Uterus (tissue), 4 donors: ENCODE measurements around the gene PDCD1LG2. TPM values are rescaled to one million over a fixed set of nuclear protein-coding genes. Genes with fewer than 3 reads are reported as not detected.

ENCODE experiments used
- DNase-seq, 2 donors: peaks; one replicate each; pipeline ENCODE4 v3.0.0-alpha.2; 2019 to 2020
- H3K27ac ChIP-seq, 2 donors: fragments of 200-600 bp; sonication (generic); 1 replicate in 1 of 2; 2 replicates in 1 of 2; pipeline ENCODE4 v1.5.1; 2016 to 2018
- H3K27me3 ChIP-seq, 2 donors: fragments of 200-600 bp; sonication (generic); one replicate each; pipeline ENCODE4 v1.5.1; 2018 to 2019; ENCODE audit warnings: control low read depth in 1 of 2
- H3K36me3 ChIP-seq, 2 donors: fragments of 200-600 bp; sonication (generic); one replicate each; pipeline ENCODE4 v1.5.1; 2019; ENCODE audit warnings: control low read depth in 1 of 2
- H3K4me1 ChIP-seq, 2 donors: fragments of 200-600 bp; sonication (generic); one replicate each; pipeline ENCODE4 v1.5.1; 2018 to 2019; ENCODE audit warnings: control low read depth in 1 of 2
- H3K4me3 ChIP-seq, 2 donors: fragments of 200-600 bp; sonication (generic); 1 replicate in 1 of 2; 2 replicates in 1 of 2; pipeline ENCODE4 v1.5.1; 2018 to 2019; ENCODE audit warnings: mild to moderate bottlenecking in 1 of 2
- H3K9me3 ChIP-seq, 2 donors: fragments of 200-600 bp; sonication (generic); one replicate each; pipeline ENCODE4 v1.5.1; 2019; ENCODE audit warnings: control low read depth in 1 of 2
- POLR2A ChIP-seq, 2 donors: fragments of 450-650 bp; IDR thresholded peaks; one replicate each; pipeline ENCODE4 v1.6.1; 2016; ENCODE audit warnings: antibody characterized with exemption in 2 of 2, mild to moderate bottlenecking in 1 of 2, moderate library complexity in 1 of 2
- intact Hi-C: fragments of 100-400 bp; cut with DNase I; formaldehyde crosslinking; loops from one replicate; pipeline ENCODE4 v1.15.1; 2023; ENCODE audit warnings: low total_unique reads
- total RNA-seq, 4 donors: library from RNA; depleted of rRNA in 3 of 4; stranded (reverse); fragments of >200 nt in 3 of 4; gene quantifications; one replicate each; pipeline versions ENCODE4 v1.1.0 to v1.2.4, GENCODE V29; 2014 to 2023
- TF ChIP-seq, protein P1 (sequence below), 4 experiments: fragments of 200-600 bp in 2 of 4; fragments of 450-650 bp in 2 of 4; sonication (generic) in 2 of 4; IDR thresholded peaks; one replicate each; pipeline ENCODE4 v1.5.1; 2016 to 2019; ENCODE audit warnings: antibody characterized with exemption in 4 of 4, mild to moderate bottlenecking in 2 of 4, moderate library complexity in 1 of 4
- donor health status: DM: yes; HTN: yes; CAD: no.

PDCD1LG2 gene
- total RNA-seq, 4 donors from 2014 or later = 0.77 to 5.0 (median 1.6) TPM

DNA sequence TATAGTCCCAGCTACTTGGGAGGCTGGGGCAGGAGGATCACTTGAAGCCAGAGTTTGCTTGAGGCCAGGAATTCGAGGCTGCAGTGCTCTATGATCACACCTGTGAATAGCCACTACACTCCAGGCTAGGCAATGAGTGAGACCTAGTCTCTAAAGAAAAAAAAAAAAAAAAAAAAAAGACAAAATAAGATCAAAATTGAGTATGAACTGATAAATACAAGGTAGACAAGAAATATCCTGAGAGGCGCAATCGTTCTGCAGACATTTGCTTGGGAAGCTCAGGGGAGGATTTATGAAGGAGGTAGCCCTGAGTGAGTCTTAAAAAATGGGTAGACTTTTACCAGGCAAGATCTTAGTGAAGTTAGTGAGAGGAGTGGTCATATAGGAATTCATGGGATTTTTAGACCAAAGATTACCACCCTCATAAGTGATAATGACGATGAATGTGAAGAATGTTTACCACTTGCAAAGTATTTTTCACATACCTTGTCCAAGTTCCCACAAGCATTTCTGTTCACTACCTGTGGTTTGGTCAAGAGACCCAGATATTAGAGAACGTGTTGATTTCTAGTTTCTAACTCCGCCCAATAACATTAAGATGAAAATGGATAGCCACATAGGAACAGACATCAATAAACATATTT is 4.4 kb downstream of the PDCD1LG2 start:
- Histone ChIP-seq H3K9me3 (no peaks in the 10 kb centered on the region), H3K4me3 (no peak overlapping the region), H3K4me1 (no peaks in the 10 kb centered on the region), H3K36me3 (no peaks in the 10 kb centered on the region), H3K27me3 (no peaks in the 10 kb centered on the region), H3K27ac (no peak overlapping the region)
- no peak for DNase-seq
- no peak for TF ChIP-seq POLR2A (IDR thresholded peaks at IDR 0.05)
- TF ChIP-seq, protein P1, sequence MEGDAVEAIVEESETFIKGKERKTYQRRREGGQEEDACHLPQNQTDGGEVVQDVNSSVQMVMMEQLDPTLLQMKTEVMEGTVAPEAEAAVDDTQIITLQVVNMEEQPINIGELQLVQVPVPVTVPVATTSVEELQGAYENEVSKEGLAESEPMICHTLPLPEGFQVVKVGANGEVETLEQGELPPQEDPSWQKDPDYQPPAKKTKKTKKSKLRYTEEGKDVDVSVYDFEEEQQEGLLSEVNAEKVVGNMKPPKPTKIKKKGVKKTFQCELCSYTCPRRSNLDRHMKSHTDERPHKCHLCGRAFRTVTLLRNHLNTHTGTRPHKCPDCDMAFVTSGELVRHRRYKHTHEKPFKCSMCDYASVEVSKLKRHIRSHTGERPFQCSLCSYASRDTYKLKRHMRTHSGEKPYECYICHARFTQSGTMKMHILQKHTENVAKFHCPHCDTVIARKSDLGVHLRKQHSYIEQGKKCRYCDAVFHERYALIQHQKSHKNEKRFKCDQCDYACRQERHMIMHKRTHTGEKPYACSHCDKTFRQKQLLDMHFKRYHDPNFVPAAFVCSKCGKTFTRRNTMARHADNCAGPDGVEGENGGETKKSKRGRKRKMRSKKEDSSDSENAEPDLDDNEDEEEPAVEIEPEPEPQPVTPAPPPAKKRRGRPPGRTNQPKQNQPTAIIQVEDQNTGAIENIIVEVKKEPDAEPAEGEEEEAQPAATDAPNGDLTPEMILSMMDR (IDR thresholded peaks at IDR 0.05) = no peak
- intact Hi-C loops = no loop called here

DNA sequence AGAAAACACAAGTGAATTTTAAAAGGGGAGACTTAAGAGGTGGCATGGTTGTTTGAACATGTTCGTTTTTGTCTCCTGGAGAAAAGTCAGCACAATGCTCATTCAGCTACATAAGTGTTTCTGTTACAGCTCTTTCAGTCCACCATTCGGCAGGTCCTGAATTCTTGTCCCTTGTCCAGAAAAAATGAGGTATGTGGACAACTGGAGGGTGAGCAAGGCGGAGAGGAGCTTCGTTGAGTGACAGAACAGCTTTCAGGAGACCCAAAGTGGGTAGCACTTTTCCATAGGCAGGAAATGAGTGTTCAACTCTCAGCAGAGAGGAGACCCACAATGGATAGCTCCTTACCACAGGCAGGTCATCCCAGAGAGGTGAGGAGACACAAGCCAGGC is 4.9 kb downstream of the PDCD1LG2 start:
- intact Hi-C loops = no loop called here
- Histone ChIP-seq H3K36me3 (no peaks in the 10 kb centered on the region), H3K4me3 (no peak overlapping the region), H3K4me1 (no peaks in the 10 kb centered on the region), H3K9me3 (no peaks in the 10 kb centered on the region), H3K27me3 (no peaks in the 10 kb centered on the region), H3K27ac (no peak overlapping the region)
- no peak for DNase-seq
- TF ChIP-seq, protein P1 (IDR thresholded peaks at IDR 0.05) = no peak
- no peak for TF ChIP-seq POLR2A (IDR thresholded peaks at IDR 0.05)

DNA sequence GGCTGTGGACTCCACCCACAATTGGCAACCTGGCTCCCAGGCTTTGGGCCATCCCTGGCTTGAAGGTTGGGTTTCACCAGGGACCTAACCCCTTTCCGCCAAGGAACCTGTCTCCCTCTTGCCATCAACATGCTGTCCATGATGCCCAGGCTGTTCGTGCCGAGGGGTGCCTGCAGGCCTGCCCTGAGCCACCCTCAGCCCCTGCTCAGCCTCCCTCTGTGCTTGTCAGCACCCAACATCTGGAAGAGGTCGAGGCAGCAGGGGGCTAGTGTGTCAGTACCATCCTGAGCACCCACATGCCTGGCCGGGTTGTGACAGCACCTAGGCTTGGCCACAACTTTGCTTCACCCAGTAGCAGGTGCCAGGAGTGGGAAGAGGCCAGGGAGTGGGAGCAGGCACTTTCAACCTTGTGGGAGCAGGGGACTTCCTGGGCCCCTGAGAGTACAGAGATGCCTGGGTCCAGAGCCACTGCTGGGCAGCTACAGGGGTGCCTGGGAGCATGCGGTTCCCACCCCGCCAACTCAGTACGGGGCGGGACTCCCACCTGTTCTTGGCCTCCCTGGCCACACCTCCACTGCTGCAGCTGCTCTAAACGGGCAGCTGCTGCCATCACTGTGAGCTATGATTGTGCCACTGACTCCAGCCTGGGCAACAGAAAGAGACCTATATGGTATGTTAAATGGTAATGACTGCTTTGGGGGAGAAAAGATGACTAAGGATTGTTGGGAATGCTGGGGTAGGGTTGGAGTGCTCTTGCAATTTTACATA is 6.3 kb downstream of the PDCD1LG2 start:
- Histone ChIP-seq H3K4me1 (no peaks in the 10 kb centered on the region), H3K27ac (no peak overlapping the region), H3K27me3 (no peaks in the 10 kb centered on the region), H3K9me3 (no peaks in the 10 kb centered on the region), H3K4me3 (no peak overlapping the region), H3K36me3 (no peaks in the 10 kb centered on the region)
- TF ChIP-seq, protein P1 (IDR thresholded peaks at IDR 0.05) = no peak
- TF ChIP-seq POLR2A (IDR thresholded peaks at IDR 0.05) = no peak
- intact Hi-C loops = no loop called here
- no peak for DNase-seq

DNA sequence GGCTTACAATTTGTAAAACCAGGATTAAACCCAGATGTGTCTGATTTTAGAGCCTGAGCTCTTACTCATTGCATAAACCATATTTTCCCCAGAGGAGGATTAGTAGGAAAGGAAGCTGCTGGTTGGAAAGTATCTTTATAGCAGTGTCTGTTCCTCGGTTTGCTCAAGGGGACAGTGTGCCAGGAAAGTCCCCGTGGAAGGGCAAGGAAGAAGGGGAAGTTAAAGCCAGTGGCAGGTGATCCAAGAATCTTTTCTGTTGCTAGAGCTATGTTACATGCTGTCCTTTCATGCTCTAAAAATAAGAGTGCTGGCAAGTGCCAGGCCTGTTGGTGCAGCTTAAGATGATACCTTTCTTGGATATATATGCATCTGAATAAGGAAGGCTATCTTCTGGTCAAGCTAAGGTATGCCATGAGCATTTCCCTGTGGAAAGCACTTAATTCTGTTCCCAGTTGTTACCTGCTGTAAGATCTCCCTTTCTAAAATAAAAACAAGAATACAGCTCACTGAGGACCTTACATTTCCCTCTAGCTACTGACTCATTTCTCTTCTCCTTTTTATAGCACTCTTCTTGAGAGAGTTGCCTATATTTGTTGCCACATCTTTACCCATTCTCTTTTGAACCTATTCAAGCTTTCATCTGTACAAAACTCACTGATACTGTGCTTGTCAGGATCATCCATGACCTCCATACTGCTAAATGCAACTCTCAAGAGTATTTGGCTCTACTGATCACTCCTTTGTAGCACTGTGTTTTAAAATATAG is 8.0 kb downstream of the PDCD1LG2 start:
- TF ChIP-seq, protein P1 (IDR thresholded peaks at IDR 0.05) = no peak
- TF ChIP-seq POLR2A (IDR thresholded peaks at IDR 0.05) = no peak
- intact Hi-C loops = no loop called here
- H3K27ac ChIP-seq = no peak overlapping the region

DNA sequence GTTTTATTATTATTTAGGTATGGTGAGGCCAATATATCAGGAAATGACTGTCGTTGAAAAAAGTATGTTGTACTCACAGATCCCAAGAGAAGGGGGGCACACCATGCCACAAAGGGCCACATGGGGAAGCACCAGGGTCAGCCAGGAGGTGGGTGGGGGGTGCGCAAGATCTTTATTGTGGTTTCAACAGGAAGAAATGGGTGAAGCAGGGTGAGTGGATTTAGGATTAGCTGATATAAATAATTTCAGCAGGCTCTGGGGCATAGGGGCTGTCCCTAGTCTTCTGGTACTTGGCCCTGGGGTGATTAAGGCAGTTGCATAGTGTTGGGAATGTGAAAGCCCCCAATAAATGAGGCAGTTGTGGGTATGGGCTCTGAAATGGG is 8.6 kb downstream of the PDCD1LG2 start:
- TF ChIP-seq, protein P1 (IDR thresholded peaks at IDR 0.05) = no peak
- no peak for TF ChIP-seq POLR2A (IDR thresholded peaks at IDR 0.05)
- DNase-seq = no peak
- Histone ChIP-seq H3K9me3 (no peaks in the 10 kb centered on the region), H3K27me3 (no peaks in the 10 kb centered on the region), H3K27ac (no peak overlapping the region), H3K36me3 (no peaks in the 10 kb centered on the region), H3K4me3 (no peak overlapping the region), H3K4me1 (no peaks in the 10 kb centered on the region)
- intact Hi-C loops = no loop called here

More for the DNA sequence above, 8.0 kb downstream of the PDCD1LG2 start:
- Histone ChIP-seq H3K27me3 (no peaks in the 10 kb centered on the region), H3K4me1 (no peaks in the 10 kb centered on the region), H3K4me3 (no peak overlapping the region), H3K9me3 (no peaks in the 10 kb centered on the region), H3K36me3 (no peaks in the 10 kb centered on the region)
- no peak for DNase-seq
